ENCODE results near the gene PLCD1.

- TF ChIP-seq CTCF (CRISPR knock-in tag; IDR thresholded peaks at IDR 0.05) = no peak
- TF ChIP-seq ZNF850 (CRISPR knock-in tag; conservative IDR thresholded peaks at IDR 0.05) = no peak
- TF ChIP-seq ZNF263 (CRISPR knock-in tag; IDR thresholded peaks at IDR 0.05) = no peak
- TF ChIP-seq ZNF3 (CRISPR knock-in tag; IDR thresholded peaks at IDR 0.05) = no peak
- TF ChIP-seq REST (IDR thresholded peaks at IDR 0.05; ENCODE audit: borderline replicate concordance in 1 of 2, low read depth in 1 of 2, low read length in 2 of 2) = no peak
- TF ChIP-seq SMAD1 (CRISPR knock-in tag; IDR thresholded peaks at IDR 0.05; ENCODE audit: borderline replicate concordance, low read depth) = no peak
- no peak for TF ChIP-seq ELK4 (CRISPR knock-in tag; IDR thresholded peaks at IDR 0.05; ENCODE audit: borderline replicate concordance)
- TF ChIP-seq ZNF260 (CRISPR knock-in tag; IDR thresholded peaks at IDR 0.05; ENCODE audit: borderline replicate concordance, low read depth) = no peak
- TF ChIP-seq IRF1 (CRISPR knock-in tag; IDR thresholded peaks at IDR 0.05; ENCODE audit: low read depth) = no peak
Measured at GRCh38 chr3:37971467-37971866, 58.0 kb downstream of the PLCD1 start.

Data from HepG2 (cell line).